GM18505 (cell line): ENCODE results near the gene CRABP2.

Experiments used
- ATAC-seq: cut with Tn5 transposase; IDR thresholded peaks from one replicate; pipeline ENCODE4 v1.9.1; 2021; ENCODE audit not compliant: unreplicated experiment
- POLR2A ChIP-seq: IDR thresholded peaks from 4 replicates; pipeline ENCODE4 v1.6.1; 2011; ENCODE audit warnings: borderline replicate concordance; ENCODE audit not compliant: insufficient read depth, insufficient read length; ENCODE audit errors: extremely low read depth

CRABP2 gene

GRCh38 chr1:156670791-156671190 lies 34.6 kb downstream of the CRABP2 start:
- no peak for TF ChIP-seq POLR2A
- ATAC-seq = no peak

DNA sequence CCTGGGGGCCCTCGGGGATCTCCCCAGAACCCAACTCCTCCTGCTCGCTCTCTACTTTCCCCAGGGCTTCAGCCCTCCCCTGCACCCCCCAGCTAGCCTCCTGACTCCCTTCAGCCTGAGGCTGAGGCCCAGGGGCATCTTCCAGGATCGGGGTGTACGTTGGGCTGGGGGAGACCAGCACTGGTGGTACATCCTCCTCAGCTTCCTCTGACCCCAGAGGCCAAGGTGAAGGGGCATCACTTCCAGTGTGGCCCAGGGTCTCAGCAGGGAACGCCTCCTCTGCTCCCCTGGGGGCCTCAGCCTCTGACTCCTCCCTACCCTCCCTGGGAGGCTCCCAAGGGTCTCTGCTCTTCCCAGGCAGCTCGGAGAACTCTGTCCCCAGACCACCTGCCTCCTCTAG lies 35.0 kb downstream of the CRABP2 start:
- no peak for ATAC-seq

DNA sequence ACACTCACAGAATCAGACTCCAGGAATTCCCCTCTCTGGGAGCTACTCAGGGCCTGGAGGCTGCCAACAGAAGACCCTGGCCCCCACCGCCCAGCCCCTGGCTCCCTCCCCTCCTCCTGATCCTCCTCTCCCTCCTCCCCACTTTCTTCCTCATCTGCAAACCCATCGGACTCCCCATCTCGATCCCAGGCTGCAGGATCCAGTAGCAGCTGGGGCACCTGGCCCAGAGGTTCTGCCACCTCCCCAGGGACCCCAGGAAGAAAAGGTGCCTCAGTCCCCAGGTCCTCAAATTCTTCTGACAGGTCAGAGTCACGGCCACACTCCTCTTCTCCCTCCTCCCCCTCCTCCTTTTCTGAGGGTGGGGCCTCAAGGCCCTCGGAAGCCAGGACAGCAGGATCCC lies 35.6 kb downstream of the CRABP2 start:
- no peak for TF ChIP-seq POLR2A
- no peak for ATAC-seq

More for the DNA sequence above, 35.0 kb downstream of the CRABP2 start:
- TF ChIP-seq POLR2A = no peak

DNA sequence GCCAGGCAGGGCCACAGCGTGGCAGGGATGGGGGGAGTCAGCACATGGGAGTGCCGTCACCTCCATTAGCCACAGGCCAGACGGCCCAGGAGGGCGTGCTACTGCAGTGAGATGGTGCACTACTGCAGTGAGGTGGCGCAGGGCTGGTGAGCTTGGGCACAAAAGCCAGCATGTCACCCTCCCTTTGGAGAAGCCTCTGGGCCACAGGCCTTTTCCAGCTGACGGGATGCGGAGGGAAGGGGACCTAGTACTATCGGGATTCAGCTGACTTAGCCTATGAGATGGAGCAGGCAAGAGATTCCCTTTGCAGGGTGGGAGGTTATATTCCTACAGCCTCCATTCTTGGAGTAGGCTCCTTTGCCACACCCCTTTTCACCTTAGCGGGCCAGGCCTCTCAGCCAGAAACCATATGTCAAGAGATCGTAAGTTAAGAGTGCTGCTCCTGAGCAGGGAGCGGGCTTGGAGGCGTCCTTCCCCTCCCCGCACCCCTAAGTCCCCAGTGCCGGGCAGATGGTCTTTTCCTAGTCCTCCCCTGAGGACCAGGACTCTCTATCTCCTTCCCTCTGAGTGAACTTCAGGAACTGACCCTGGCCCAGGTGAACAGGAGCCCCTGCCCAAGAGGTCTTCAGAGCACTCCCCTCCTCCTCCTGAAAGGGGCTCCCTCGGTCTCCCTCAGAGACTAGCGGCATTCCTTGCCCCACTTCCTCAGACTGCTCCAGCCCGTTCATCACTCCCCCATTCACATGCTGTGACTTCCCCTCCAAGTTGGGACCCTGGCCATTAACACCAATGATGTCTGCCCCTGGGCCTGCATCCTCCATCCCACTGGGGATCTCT lies 36.4 kb downstream of the CRABP2 start:
- no peak for TF ChIP-seq POLR2A
- ATAC-seq = no peak

DNA sequence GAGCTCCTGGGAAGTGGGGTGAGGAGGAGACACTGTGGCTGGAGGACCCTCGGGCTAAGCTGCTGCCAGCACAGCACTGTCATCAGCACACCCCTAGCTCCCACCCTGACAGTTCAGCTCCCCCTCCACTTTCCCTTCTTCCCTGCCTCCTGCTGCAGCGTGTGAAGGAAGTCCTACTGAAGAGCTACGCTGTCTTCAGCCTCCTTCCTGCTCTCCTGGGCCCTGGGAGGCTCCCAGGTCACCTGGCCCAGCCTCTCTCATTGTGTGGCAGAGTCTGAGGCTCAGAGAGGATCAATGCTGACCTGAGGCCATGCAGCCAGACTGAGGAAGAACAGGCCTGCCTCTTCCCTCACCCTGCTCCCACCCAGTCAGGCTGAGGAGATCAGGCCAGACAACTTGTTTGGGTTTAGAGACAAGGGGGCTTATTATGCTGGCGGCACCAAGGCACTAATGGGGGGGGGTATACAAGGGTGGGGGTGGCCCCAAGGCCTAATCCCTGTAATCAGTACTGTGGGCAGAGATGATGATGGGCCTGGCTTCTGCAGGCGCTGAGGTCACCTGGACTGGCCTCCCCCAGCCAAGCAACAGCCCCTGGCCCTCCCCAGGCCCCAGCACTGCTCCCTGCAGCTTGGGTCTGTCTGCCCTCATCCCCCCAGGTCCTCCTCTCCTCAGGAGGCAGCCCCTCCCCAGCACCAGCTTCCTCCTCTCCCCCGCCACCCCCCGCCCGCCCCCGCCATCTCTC lies 37.2 kb downstream of the CRABP2 start:
- TF ChIP-seq POLR2A = no peak
- no peak for ATAC-seq

GRCh38 chr1:156667610-156667967 lies 37.8 kb downstream of the CRABP2 start:
- ATAC-seq = no peak
- TF ChIP-seq POLR2A = no peak

- TF ChIP-seq POLR2A = no peak
- no peak for ATAC-seq
Measured at GRCh38 chr1:156666862-156667609, 38.3 kb downstream of the CRABP2 start.

DNA sequence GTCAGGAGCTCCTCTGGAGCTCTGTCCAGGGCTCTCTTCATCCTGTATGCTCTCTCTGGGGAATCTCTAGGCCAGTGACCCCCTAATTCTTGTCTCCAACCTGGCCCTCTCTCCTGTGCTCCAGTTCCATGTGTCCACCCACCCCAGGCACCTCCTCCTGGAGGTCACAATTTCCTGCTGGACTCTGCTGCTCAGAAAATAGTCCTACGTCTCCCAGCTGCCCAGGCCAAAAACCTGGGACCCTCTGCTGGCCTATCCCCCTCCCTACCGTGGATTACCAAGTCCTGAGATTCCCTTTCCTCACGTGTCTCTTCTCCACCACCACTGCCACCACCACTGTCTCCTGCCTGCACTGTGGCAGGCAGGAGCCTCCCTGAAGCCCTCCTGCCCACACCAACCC lies 39.8 kb downstream of the CRABP2 start:
- TF ChIP-seq POLR2A = no peak
- no peak for ATAC-seq

DNA sequence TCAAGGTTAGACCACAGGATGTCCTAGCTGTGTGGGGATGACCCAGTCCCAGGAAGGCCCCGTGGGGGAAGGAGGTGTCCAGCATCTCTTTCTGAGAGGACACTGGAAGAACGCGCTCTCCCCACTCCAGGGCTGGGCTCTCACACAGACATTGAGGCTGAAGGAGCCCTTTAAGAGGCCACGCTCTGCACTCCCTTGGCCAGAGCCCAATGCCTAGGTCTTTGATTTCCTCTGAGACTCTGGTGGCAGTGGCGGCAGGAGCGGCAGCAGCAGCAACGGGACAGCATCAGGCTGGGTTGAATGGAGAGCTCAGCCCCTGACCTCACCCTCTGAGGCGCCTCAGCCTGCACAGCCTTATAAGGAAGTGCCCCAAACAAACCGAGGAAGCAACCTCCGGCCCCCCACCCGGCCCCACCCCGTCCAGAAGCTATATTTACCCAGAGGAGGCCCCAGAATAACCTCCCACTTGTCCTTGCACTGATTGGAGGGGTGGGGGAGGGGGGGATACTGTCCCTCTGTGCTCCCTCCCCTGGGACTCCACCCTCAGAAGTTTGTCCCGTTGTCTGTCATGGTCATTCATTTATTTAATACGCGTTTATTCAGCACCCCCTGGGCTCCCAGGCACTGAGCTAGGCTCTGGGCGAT lies 40.5 kb downstream of the CRABP2 start:
- peak; percentile 57 for TF ChIP-seq POLR2A
- no peak for ATAC-seq

DNA sequence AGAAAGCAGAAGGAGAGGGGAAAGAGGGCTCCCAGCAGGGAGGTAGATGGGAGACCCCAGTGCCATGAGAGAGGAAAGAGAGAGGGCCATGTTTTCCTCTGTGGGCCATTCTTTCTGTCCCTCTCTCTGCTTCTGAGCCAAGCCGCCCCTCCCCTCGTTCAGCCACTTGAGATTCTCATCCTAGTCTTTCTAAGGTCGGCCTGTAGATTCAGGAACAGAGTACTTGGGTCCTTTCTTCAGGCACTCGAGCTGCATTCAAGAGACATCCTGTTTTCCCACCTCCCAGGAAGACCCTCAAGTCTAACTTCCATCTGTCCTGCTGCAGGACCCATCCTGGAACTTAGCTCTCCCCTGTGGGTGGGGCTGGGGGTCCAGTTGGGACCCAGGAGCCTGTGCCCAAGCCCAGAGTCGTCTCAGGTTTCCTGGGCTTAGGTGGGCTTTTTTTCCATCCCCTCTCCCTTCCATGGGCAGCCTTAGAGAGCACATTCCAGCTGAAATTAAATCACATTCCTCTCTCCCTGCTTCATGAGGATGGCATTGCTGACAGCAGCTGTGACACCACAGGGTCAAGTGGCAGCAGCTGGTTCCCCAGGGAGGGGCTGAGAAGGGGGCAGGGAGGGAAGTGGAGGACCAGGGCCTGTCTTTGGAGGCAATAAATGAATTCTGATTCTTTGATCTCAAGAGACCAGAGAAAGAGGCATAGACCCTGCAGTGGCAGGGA lies 41.2 kb downstream of the CRABP2 start:
- no peak for TF ChIP-seq POLR2A
- no peak for ATAC-seq

DNA sequence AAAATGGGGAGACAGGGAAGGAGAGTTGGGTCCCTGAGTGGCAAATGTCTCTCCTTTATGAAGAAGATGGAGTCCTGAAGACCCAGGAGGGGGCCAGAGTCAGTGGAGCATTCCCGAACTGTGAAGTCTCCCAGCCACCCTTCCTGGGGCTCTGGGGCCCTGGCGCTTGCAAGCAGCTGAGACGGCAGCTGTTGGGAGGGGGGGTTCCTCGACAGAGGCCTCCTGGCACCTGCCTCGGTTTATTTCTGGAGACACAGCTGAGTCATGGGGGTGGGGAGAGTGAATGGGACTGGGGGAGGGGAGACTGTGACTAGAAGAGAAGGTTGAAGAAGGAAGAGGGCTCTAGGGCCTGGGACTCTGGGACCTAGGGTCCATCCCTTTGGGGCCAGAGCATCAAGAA lies 42.2 kb downstream of the CRABP2 start:
- TF ChIP-seq POLR2A = no peak
- ATAC-seq = no peak

GRCh38 chr1:156662800-156663055 lies 42.7 kb downstream of the CRABP2 start:
- ATAC-seq = no peak
- no peak for TF ChIP-seq POLR2A
